ENCODE data around the gene CFAP100.

DNA sequence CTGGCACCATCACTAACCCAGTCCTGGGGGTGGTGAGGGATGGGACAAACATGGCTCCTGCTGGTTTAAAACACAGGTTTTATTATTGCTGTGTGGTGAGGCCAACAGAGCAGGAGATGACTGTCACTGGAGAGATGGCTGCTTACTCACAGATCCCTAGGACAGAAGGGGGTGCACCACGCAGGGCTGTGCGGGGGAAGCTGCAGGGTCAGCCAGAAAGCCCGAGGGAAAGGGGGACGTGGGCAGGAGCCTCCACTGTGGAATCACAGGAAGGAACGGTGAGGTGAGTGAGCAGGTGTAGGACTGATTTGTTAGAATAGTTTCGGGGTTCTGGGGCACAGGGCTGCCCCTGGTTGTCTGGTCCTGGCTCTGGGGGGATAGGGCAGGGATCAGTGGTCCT is 7.5 kb downstream of the CFAP100 start:
- TF ChIP-seq, protein P1, sequence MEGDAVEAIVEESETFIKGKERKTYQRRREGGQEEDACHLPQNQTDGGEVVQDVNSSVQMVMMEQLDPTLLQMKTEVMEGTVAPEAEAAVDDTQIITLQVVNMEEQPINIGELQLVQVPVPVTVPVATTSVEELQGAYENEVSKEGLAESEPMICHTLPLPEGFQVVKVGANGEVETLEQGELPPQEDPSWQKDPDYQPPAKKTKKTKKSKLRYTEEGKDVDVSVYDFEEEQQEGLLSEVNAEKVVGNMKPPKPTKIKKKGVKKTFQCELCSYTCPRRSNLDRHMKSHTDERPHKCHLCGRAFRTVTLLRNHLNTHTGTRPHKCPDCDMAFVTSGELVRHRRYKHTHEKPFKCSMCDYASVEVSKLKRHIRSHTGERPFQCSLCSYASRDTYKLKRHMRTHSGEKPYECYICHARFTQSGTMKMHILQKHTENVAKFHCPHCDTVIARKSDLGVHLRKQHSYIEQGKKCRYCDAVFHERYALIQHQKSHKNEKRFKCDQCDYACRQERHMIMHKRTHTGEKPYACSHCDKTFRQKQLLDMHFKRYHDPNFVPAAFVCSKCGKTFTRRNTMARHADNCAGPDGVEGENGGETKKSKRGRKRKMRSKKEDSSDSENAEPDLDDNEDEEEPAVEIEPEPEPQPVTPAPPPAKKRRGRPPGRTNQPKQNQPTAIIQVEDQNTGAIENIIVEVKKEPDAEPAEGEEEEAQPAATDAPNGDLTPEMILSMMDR (IDR thresholded peaks at IDR 0.05) = no peak
- no peak for TF ChIP-seq POLR2A (IDR thresholded peaks at IDR 0.05)
